OCI-LY3 (cell line): ENCODE data around the gene HOPX.
"Not testable (repeated sequence)": the region's sequence is repeated elsewhere in the genome, so short reads cannot be mapped to it uniquely, and the experiment has no call there.

ENCODE experiments used
- H2AFZ ChIP-seq: fragments of 200-600, 300-600 bp; shearing (Covaris generic); 2 replicates; pipeline ENCODE4 v1.6.0; 2014; ENCODE audit warnings: antibody characterized with exemption, low read depth, low read length
- H3K27ac ChIP-seq: fragments of 200-600, 300-600 bp; sonication (generic); 2 replicates; pipeline ENCODE4 v1.5.1; 2014; ENCODE audit warnings: mild to moderate bottlenecking, low read length, moderate library complexity, mixed read lengths
- H3K27me3 ChIP-seq: fragments of 200-600, 300-600 bp; sonication (generic); 2 replicates; pipeline ENCODE4 v1.6.1; 2014; ENCODE audit warnings: low read depth, low read length, mixed read lengths
- H3K36me3 ChIP-seq: fragments of 200-600, 300-600 bp; sonication (generic); replicated peaks from 2 replicates; pipeline ENCODE3; 2014; ENCODE audit warnings: low read depth, low read length, mixed read lengths
- H3K4me1 ChIP-seq: fragments of 300-600, 200-600 bp; sonication (generic); 2 replicates; pipeline ENCODE4 v1.6.1; 2014; ENCODE audit warnings: low read length, mixed read lengths
- H3K4me2 ChIP-seq: fragments of 200-600, 300-600 bp; sonication (generic); 2 replicates; pipeline ENCODE4 v1.6.1; 2014; ENCODE audit warnings: low read length, mixed read lengths
- H3K4me3 ChIP-seq: fragments of 300-600, 200-600 bp; sonication (generic); 2 replicates; pipeline ENCODE4 v1.5.1; 2014; ENCODE audit warnings: antibody characterized with exemption, mild to moderate bottlenecking, low read length, moderate library complexity
- H3K79me2 ChIP-seq: fragments of 300-600, 200-600 bp; shearing (Covaris generic); 2 replicates; pipeline ENCODE4 v1.6.1; 2014; ENCODE audit warnings: mild to moderate bottlenecking, low read length, mixed read lengths
- H3K9ac ChIP-seq: fragments of 300-600, 200-600 bp; shearing (Covaris generic); 2 replicates; pipeline ENCODE4 v1.6.0; 2014; ENCODE audit warnings: mild to moderate bottlenecking, low read length, moderate library complexity
- H3K9me3 ChIP-seq: fragments of 200-600, 300-600 bp; shearing (Covaris generic); 2 replicates; pipeline ENCODE4 v1.6.1; 2014; ENCODE audit warnings: low read length, mixed read lengths; ENCODE audit not compliant: insufficient read depth
- H4K20me1 ChIP-seq: fragments of 200-600, 300-600 bp; sonication (generic); 2 replicates; pipeline ENCODE4 v1.6.1; 2016; ENCODE audit warnings: low read length, mixed read lengths; ENCODE audit not compliant: insufficient read depth
- EZH2phosphoT487 ChIP-seq: fragments of 200-600 bp; shearing (Covaris generic); IDR thresholded peaks from 2 replicates; pipeline ENCODE4 v1.6.1; 2018; ENCODE audit warnings: antibody characterized with exemption, mixed run types, low read depth
- TF ChIP-seq, protein P1 (sequence below): fragments of 200-600, 300-600 bp; sonication (generic); IDR thresholded peaks from 2 replicates; pipeline ENCODE4 v1.5.1; 2014; ENCODE audit warnings: antibody characterized with exemption, low read length, low read depth

HOPX gene, protein sequence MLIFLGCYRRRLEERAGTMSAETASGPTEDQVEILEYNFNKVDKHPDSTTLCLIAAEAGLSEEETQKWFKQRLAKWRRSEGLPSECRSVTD

GRCh38 chr4:56681158-56681852 is at the start of gene HOPX:
TSS of gene HOPX (minus strand) at chr4:56681296. CDS start at chr4:56657816, 23,480 bp downstream.
- Histone ChIP-seq H3K27ac (no peak within 1 kb of the TSS), H3K36me3 (no peaks in the 10 kb centered on the region), H2AFZ (peak within 1 kb of the TSS; percentile 72; the same call in 1 of the 2 replicates), H3K79me2 (no peaks in the 10 kb centered on the region), H4K20me1 (no peaks in the 10 kb centered on the region), H3K4me2 (peak within 1 kb of the TSS; percentile 67), H3K4me3 (peak within 1 kb of the TSS; percentile 53), H3K27me3 (peaks cover 54% of the 10 kb centered on the region), H3K4me1 (peaks cover 9% of the 10 kb centered on the region; the same call in 1 of the 2 replicates), H3K9ac (no peak within 1 kb of the TSS), H3K9me3 (no peaks in the 10 kb centered on the region)
- TF ChIP-seq, protein P1, sequence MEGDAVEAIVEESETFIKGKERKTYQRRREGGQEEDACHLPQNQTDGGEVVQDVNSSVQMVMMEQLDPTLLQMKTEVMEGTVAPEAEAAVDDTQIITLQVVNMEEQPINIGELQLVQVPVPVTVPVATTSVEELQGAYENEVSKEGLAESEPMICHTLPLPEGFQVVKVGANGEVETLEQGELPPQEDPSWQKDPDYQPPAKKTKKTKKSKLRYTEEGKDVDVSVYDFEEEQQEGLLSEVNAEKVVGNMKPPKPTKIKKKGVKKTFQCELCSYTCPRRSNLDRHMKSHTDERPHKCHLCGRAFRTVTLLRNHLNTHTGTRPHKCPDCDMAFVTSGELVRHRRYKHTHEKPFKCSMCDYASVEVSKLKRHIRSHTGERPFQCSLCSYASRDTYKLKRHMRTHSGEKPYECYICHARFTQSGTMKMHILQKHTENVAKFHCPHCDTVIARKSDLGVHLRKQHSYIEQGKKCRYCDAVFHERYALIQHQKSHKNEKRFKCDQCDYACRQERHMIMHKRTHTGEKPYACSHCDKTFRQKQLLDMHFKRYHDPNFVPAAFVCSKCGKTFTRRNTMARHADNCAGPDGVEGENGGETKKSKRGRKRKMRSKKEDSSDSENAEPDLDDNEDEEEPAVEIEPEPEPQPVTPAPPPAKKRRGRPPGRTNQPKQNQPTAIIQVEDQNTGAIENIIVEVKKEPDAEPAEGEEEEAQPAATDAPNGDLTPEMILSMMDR, result no peak
- TF ChIP-seq EZH2phosphoT487, result no peak

DNA sequence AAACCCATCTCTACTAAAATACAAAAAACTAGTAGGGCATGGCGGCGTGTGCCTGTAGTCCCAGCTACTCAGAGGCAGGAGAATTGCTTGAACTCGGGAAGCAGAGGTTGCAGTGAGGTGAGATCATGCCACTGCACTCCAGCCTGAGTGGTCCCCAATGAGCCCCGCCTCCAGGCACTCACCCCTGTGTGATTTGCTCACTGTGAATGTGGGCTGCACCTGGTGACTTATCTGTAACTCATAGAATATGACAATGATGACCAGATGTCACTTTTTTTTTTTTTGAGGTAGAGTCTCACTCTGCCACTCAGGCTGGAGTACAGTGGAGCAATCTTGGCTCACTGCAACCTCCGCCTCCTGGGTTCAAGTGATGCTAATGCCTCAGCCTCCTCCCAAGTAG is 49.0 kb upstream of the HOPX start:
- Histone ChIP-seq H3K79me2 (no peaks in the 10 kb centered on the region), H4K20me1 (no peaks in the 10 kb centered on the region), H3K4me3 (no peak overlapping the region), H3K27me3 (peaks cover 22% of the 10 kb centered on the region), H2AFZ (no peak overlapping the region), H3K4me1 (no peaks in the 10 kb centered on the region), H3K4me2 (no peak overlapping the region), H3K9me3 (no peaks in the 10 kb centered on the region), H3K36me3 (no peaks in the 10 kb centered on the region), H3K27ac (no peak overlapping the region), H3K9ac (no peak overlapping the region)
- no peak for TF ChIP-seq EZH2phosphoT487
- TF ChIP-seq, protein P1, result no peak

GRCh38 chr4:56728512-56728911 is 47.4 kb upstream of the HOPX start:
- no peak overlapping the region for H3K27ac ChIP-seq
- no peak for TF ChIP-seq EZH2phosphoT487
- TF ChIP-seq, protein P1, result no peak
- H3K36me3 ChIP-seq, result no peaks in the 10 kb centered on the region

DNA sequence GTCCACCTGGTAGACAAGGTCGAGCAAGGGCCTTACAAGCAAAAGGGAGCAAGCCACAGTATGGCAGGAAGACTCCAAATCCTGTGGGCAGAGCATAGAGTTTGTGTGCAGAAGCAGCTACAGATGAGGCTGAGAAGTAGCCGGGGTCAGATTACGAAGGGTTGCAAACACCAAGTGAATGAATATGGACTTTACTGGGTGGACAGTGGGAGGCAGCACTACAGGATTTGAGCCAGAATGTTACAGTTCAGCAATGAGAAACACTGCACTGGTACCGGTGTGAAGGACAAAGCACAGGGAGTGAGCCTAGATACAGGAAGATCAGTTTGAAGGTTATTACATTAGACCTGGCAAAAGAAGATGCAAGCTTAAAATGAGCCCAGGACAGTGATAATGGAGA is 46.1 kb upstream of the HOPX start:
- H3K27me3 ChIP-seq, result peaks cover 18% of the 10 kb centered on the region
- H3K4me1 ChIP-seq, result no peaks in the 10 kb centered on the region
- no peak for TF ChIP-seq EZH2phosphoT487
- TF ChIP-seq, protein P1, result no peak
- H3K36me3 ChIP-seq, result no peaks in the 10 kb centered on the region
- no peak overlapping the region for H3K4me2 ChIP-seq
- H2AFZ ChIP-seq, result no peak overlapping the region
- no peaks in the 10 kb centered on the region for H4K20me1 ChIP-seq
- H3K27ac ChIP-seq, result no peak overlapping the region
- no peak overlapping the region for H3K9ac ChIP-seq
- H3K9me3 ChIP-seq, result no peaks in the 10 kb centered on the region
- no peak overlapping the region for H3K4me3 ChIP-seq
- H3K79me2 ChIP-seq, result no peaks in the 10 kb centered on the region

More at GRCh38 chr4:56728512-56728911, 47.4 kb upstream of the HOPX start:
- Histone ChIP-seq H2AFZ (no peak overlapping the region), H3K4me1 (no peaks in the 10 kb centered on the region), H3K27me3 (peaks cover 18% of the 10 kb centered on the region), H3K79me2 (no peaks in the 10 kb centered on the region), H3K4me2 (no peak overlapping the region), H3K4me3 (no peak overlapping the region), H4K20me1 (no peaks in the 10 kb centered on the region), H3K9me3 (no peaks in the 10 kb centered on the region), H3K9ac (no peak overlapping the region)

DNA sequence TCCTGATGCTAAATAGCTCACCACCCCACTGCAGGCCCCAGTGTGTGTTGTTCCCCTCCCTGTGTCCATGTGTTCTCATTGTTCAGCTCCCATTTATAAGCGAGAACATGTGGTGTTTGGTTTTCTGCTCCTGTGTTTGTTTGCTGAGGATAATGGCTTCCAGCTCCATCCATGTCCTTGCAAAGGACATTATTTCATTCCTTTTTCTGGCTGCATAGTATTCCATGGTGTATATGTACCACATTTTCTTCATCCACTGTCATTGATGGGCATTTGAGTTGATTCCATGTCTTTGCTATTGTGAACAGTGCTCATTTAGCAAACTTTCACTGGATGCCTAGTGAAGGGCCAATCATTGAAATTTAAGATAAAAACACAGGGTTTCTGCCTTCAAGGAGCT is 45.5 kb upstream of the HOPX start:
- H3K4me1 ChIP-seq, H4K20me1 ChIP-seq, H3K27ac ChIP-seq, H2AFZ ChIP-seq, H3K9me3 ChIP-seq, H3K4me2 ChIP-seq, H3K36me3 ChIP-seq, H3K79me2 ChIP-seq, H3K4me3 ChIP-seq, H3K9ac ChIP-seq: not testable (repeated sequence)
- H3K27me3 ChIP-seq, result peaks cover 18% of the 10 kb centered on the region
